T-helper 9 cell (primary cell): Measurements from ENCODE around the gene SHC4.
"Not testable (repeated sequence)": the region's sequence is repeated elsewhere in the genome, so short reads cannot be mapped to it uniquely, and the experiment has no call there.

ENCODE experiments used
- DNase-seq: peaks from one replicate; pipeline ENCODE4 v3.0.0-alpha.2; 2020

The SHC4 gene

DNA sequence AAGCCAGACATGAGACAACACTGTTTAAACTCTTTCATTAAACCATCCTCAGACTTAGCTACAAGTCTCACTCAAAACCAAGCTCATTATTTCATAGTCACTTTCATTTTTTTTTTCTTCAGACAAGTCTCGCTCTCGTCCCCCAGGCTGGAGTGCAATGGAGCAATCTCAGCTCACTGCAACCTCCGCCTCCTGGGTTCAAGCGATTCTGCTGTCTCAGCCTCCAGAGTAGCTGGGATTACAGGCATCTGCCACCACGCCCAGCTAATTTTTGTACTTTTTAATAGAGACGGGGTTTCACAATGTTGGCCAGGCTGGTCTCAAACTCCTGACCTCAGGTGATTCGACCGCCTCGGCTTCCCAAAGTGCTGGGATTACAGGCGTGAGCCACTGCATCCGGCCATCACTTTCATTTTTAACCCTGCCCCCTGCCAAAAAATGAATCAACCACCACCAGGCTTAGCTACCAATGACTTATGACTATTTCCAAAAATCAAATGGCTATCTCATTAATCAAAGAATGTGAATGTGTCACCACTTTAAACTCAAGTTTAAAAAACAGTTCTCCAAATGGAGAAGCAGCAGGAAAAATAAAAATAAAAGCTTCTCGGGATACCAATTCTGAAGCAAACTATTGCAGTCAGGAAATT lies 173.1 kb downstream of the SHC4 start:
- not testable (repeated sequence) for DNase-seq

GRCh38 chr15:48785712-48786111 lies 178.0 kb downstream of the SHC4 start:
- no peak for DNase-seq

GRCh38 chr15:48785195-48785594 lies 178.5 kb downstream of the SHC4 start:
- DNase-seq = no peak

DNA sequence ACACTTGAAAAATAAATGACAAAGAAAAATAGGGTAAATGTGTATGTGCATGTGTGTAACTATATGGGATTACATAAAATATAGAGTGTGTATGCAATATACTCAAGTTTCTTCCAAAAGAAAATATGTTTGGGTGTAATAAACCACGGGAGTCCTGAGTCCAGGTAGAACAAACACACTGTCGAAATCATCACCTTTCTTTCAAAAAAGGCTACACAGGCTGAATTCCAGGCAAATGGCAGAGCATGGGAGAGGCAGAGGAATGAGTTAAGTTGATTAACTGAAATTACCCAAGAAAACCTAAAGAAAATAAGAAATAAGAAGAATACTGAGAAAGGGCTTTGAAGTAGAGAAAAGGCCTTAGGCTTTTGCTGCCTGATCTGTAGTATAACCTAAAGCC lies 179.0 kb downstream of the SHC4 start:
- DNase-seq = no peak

- DNase-seq = no peak
Measured at GRCh38 chr15:48782911-48783310, 180.8 kb downstream of the SHC4 start.

DNA sequence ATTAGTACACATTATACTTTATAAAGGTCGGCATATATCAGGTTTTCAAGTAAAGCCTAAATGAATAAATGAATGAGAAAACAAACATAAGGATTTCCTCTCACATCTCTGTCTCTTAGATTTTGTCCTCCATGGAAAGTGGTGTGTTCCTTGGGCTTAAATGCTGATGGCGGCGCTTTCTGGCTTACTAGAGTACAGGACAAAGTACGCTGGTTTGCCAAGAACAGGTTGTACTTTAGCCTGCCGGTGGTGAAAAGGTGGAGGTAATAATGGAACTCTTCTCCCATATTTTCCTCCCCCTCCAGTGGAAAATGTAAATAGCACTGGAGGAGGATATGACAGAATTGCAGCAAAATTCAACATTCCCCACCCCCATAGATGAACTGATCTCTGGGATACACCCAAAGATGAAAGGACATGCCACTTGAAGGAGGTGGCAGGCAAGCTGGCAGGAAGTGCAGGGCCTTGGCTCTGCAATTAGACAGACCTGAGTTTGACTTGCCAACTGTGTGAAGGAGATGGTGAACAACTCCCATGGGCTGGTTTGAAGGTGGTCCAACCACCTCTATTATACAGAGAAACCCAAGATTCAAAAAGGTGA lies 182.1 kb downstream of the SHC4 start:
- DNase-seq = no peak

DNA sequence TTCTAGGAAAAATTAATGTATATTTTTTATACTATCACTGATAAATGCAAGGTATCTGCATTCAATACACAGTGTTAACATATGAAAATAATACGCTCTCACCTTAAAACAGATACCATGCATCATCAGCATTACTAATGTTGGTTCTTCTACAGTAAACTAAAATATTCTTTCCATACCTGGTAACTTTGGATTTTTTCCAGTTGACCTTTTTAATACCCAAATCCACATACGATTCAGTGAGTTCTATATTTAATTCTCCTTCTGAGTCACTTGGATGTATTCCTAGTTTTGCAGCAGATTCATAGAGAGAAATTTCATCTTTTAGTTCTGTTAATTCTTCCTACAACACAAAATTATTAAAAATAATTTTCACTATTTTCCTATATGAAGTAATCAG lies 182.7 kb downstream of the SHC4 start:
- no peak for DNase-seq

- DNase-seq = no peak
Measured at GRCh38 chr15:48778331-48778730, 185.4 kb downstream of the SHC4 start.

GRCh38 chr15:48777645-48778330 lies 185.9 kb downstream of the SHC4 start:
- DNase-seq = no peak

GRCh38 chr15:48775546-48775945 lies 188.2 kb downstream of the SHC4 start:
- no peak for DNase-seq

- no peak for DNase-seq
Measured at GRCh38 chr15:48774484-48774883, 189.2 kb downstream of the SHC4 start.
